ENCODE results near the gene TRIM62.

DNA sequence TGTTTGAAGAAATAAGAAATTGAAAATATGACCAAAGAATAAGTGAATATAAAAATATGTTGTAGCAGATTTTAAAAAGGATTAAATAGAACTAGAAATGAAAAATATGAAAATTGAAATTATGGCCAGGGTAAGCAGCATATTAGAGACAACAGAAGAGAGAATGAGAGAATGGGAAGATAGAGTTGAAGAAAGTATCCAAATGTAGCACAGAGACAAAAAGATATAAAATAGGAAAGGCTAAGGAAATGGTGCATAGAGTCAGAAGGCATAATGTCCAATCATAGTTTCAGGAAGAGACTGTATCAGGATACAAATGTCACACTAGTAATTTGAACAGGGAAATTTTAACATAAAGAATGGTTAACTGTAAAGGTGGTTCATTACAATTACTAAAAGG lies 71.4 kb downstream of the TRIM62 start:
- TF ChIP-seq TAF1 (IDR thresholded peaks at IDR 0.05; ENCODE audit: low read depth, low read length) (no peak), POLR2AphosphoS5 (IDR thresholded peaks at IDR 0.05; ENCODE audit: low read depth, low read length) (no peak), POLR2A (IDR thresholded peaks at IDR 0.05; ENCODE audit: low read depth, low read length) (no peak), SPI1 (IDR thresholded peaks at IDR 0.05; ENCODE audit: low read depth, low read length) (no peak), POU2F2 (IDR thresholded peaks at IDR 0.05; ENCODE audit: low read depth, low read length) (no peak), PAX5 (IDR thresholded peaks at IDR 0.05; ENCODE audit: insufficient read depth, low read length, severe bottlenecking) (no peak)

Data from GM12891 (cell line).